Non-pigmented ciliary epithelial cell (primary cell): ENCODE results near the gene CARD9.

ENCODE experiments used
- DNase-seq: peaks from one replicate; pipeline ENCODE4 v3.0.0-alpha.2; 2010; ENCODE audit warnings: low read depth

CARD9 gene

GRCh38 chr9:136347472-136348256 is 25.8 kb downstream of the CARD9 start:
- no peak for DNase-seq

- DNase-seq = no peak
These were observed 26.5 kb downstream of the CARD9 start for GRCh38 chr9:136346927-136347465.

- DNase-seq = no peak
These were observed 27.4 kb downstream of the CARD9 start for GRCh38 chr9:136346157-136346481.

GRCh38 chr9:136345281-136346156 is 27.9 kb downstream of the CARD9 start:
- no peak for DNase-seq

DNA sequence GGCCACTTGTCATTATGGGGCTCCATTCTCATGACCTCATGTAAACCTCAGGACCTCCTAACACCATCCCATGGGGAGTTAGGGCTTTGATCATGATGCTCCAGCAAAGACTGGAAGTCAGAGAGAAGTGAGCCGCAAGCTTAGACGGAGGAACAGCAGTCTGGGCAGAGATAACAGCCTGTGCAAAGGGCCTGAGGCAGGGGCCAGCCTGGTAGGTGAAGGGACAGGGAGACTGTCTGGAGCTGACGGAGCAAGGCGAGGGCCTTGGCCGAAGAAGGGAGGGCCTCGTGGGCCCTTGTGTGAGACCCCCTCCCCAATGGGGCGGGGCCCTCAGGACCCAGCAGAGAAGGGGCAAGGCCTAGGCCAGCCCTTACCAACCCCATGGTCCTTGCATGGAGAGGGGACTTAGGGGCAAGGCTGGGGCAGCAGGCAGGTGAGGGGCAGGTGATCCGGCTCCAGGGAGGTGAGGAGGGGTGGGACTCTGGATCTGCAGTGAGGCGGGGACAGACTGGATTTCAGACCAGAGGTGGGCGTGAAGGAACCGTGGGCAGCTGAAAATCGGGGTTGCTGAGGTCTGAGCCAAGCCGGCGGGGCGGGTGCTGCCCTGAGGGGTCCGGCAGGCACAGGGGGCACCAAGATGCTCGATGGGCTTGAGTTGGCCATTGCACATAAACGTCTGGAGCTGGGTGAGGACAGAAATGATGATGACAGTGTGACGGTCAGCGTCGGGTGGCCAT is 28.8 kb downstream of the CARD9 start:
- DNase-seq = no peak

DNA sequence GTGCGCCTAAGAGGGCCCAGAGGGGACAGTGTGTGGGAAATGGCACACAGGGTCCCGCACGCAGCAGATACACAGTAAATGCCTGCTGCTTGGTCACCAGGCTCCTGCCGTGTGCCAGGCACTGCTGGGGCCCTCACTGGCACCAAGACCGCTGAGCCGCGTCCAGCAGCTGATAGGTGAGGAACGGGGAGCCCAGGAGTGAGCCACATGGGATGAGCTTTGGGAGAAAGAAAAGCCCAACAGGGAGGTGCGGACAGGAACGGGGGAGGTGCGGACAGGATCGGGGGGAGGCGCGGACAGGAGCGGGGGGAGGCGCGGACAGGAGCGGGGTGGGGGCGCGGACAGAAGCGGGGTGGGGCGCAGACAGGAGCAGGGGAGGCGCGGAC is 29.6 kb downstream of the CARD9 start:
- no peak for DNase-seq

- DNase-seq = no peak
These were observed 30.2 kb downstream of the CARD9 start for GRCh38 chr9:136343121-136343883.

DNA sequence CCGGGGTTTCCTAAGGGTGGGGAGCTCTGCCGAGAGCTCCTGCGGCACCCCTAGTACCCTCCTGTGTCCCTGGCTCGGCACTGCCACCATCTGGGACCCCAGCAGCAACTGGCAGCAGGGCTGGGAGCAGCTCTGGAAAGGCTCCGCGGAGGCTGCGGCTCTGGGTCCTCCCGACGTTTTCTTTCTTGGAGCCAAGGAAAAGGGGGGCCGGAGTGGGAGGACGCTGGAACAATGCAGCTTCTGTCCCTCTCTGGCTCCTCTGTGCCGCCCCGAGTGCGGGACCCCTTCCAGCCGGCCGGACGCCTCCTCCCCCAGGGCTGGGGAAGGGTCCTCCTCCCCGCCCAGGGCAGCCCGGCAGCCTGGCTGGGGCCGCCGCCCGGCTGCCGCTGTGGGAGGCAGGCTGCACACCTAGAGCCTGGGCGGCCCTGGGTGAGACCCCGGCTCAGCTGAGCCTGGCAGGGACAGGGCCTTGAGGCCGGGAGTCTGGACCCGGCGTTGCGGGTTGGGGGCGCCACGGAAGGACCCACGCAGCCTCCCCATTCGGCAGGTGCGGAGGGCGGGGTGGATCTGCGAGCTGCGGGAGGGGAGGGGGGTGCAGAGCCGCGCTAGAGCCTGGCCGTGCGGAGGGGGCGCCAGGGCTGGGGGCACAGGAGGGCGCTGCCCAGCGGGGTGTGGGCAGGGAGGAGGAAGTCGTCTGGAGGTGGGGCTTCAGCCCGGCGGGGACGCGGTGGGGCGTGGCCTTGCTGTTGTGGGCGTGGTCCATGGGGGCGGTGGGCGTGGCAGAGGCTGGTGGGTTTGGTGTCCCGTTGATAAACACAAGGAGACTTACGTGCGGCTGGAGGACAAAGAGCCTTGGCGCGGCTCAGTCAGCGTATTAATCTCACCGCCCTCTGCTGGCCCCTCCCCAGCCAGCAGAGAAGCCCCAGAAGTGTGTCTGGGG is 31.0 kb downstream of the CARD9 start:
- peak; percentile 30 for DNase-seq

DNA sequence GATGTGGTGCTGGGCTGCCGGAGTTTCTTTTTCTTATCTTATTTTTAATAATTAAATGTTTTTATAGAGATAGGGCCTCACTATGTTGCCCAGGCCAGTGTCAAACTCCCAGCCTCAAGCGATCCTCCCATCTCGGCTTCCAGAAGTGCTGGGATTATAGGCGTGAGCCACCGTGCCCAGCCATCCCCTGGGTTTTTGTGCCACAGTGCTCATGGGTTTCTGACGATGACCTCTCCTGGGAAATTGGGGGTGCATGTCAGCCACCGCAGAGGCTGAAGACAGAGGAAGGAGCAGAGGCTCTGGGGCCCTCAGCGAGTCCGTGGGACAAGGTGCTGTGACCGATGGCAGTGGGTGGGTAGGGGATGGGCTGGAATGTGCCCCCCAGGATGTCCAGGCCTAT is 31.7 kb downstream of the CARD9 start:
- DNase-seq = no peak

DNA sequence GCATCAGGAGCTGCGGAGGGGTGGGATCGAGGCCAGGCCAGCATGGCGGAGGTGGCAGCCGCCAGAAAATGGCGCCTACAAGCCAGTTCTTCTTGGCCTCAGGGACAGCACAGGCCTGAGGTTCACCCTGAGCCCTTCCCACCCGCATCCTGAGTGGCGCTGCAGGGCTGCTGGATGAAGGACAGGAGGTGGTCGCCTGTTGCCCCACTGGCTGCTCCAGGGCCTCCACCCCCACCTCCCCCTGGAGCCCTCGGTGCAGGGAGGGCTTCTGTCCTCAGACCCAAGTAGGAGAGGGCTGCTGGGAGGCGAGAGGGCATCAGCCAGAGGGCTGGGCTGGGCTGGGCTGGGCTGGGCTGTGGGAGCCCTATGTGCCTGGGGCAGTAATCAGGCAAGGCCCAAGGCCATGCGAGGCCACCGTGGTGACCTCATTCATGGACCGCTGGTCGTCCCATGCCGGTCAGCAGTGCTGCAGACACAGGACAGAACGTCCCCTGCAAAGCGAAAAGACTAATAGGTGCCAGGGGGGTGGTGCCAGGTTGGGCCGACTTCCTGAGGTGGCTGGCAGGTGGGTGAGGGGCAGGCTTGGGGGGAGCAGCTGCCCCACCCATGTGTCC is 32.3 kb downstream of the CARD9 start:
- DNase-seq = no peak

- DNase-seq = no peak
These were observed 33.0 kb downstream of the CARD9 start for GRCh38 chr9:136340356-136341041.

DNA sequence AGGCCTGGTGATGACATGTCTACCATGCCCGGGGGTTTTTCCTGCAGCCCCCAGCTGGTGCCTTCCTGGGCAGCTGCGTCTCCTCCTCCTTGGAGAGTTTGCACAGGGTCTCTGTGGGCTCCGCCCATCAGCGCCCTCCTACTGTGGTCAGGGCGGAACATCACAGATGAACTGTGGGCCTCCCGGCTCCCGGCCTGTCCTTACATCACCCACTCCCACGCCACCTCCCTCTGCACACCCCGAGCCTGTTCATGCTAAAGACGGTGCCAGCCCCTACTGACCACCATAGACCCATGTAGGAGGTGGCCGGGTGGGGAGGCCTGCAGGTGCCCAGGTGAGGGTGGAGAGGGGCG is 33.5 kb downstream of the CARD9 start:
- DNase-seq = no peak

DNA sequence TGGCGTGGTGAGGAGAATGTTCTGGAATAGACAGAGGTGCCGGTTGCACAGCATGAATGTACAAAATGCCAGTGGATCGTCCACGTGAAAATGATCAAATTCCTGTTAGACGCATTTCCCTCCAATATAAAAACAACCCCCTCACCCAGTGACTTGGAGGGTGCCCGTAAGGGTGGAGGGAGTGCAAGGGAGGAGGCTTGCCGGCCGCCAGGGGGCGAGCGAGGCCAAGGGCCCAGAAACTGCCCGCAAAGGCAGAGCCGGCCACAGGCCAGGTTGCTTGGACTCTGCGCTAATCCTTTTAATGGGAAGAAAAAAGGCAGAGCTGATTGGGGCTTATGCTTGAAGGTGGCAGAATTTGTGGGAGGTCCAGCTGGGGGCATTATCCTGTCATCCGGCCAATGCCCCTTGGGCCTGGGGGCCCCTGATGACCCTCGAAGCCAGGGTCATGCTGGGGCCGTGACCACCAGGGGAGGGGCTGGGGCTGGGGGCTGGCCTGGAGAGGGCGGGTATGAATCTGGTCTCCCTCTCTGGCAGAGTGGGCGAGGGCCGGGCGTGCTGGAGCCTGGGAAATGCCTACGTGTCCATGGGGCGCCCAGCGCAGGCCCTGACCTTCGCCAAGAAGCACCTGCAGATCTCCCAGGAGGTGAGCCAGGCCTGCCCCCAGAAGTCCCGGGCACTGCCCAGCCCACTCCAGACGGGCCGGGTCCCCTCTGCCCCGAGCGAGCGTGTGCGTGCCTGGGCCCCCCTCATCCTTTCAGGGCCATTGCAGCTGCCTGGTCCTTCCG is 34.1 kb downstream of the CARD9 start:
- DNase-seq = no peak

- no peak for DNase-seq
These were observed 35.0 kb downstream of the CARD9 start for GRCh38 chr9:136338511-136338910.

GRCh38 chr9:136337416-136338395 is 35.8 kb downstream of the CARD9 start:
- no peak for DNase-seq

GRCh38 chr9:136336881-136337280 is 36.6 kb downstream of the CARD9 start:
- no peak for DNase-seq

DNA sequence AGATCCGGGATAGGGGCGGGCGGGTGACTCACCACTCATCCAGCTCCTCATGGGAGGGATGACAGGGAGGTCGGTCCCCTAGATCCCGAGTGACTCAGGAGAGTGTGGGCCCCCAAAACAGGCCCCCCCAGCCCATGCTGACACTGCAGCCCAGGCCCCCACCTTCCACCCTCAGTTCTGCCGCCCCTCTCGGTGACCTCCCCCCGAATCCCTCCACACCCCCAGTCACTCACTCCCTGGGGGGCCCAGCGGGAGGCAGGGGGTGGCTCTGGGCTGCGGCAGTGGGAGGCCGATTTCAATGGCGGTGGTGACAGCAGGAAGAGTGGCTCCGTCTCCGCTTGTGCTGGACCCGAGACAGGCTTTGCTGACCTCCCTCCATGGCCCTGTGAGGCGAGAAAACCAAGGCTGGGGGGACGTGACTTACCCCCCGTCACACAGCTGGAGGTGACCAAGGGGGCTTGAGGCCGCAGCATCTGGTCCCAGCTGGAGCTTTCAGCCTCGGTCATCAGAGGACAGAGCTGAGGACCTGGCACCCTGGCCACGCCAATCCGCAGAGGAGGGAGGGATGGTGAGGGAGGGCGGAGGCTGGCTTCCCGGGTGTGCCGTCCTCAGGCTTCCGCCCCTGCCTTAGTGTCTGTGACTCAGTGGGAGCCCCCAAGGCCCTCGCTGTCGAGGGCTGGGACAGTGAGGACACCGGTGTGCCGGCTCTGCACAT is 37.2 kb downstream of the CARD9 start:
- no peak for DNase-seq
